MM.1S (cell line): ENCODE data around the gene NEDD4.

Experiments
- CTCF ChIP-seq: fragments of 300-600 bp; sonication (generic); IDR thresholded peaks from 2 replicates; pipeline ENCODE4 v1.5.1; 2016; ENCODE audit warnings: antibody characterized with exemption, low read length, mixed read lengths
- EZH2phosphoT487 ChIP-seq: fragments of 300-600 bp; sonication (generic); IDR thresholded peaks from 2 replicates; pipeline ENCODE4 v1.6.1; 2018; ENCODE audit warnings: antibody characterized with exemption, low read length

- TF ChIP-seq CTCF = no peak
- no peak for TF ChIP-seq EZH2phosphoT487
These were observed 114.2 kb downstream of the NEDD4 start for GRCh38 chr15:55879181-55879580.
